COLO668 (cell line): ENCODE measurements around the gene MRPL52.
A peak's percentile ranks its signal among the peaks of the same experiment; 100 is the strongest.

ENCODE experiments used
- DNase-seq: peaks from one replicate; lab custom pipeline; 2025; ENCODE audit not compliant: unreplicated experiment; lab: John Stamatoyannopoulos, UW

The MRPL52 gene

GRCh38 chr14:22878271-22879246 lies 48.9 kb downstream of the MRPL52 start:
- no peak for DNase-seq

DNA sequence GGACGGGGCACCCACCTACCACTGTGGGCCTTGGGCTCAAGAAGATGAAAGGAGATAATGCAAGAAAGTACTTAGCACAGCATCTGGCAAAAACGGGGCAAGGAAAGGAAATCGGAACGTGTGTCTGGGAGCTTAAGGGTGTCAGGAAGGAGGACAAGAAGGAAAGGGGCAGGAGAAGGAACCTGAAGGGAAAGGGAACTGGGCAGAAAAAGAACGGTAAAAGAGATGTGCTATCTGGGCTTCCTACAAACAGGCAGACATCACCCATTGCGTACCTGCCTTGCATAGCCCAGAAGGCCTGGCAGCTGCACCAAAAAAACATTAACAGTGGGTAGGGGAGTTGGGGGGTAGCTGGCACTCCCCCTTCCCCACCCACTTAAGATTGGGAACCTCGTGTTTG lies 52.4 kb downstream of the MRPL52 start:
- no peak for DNase-seq

DNA sequence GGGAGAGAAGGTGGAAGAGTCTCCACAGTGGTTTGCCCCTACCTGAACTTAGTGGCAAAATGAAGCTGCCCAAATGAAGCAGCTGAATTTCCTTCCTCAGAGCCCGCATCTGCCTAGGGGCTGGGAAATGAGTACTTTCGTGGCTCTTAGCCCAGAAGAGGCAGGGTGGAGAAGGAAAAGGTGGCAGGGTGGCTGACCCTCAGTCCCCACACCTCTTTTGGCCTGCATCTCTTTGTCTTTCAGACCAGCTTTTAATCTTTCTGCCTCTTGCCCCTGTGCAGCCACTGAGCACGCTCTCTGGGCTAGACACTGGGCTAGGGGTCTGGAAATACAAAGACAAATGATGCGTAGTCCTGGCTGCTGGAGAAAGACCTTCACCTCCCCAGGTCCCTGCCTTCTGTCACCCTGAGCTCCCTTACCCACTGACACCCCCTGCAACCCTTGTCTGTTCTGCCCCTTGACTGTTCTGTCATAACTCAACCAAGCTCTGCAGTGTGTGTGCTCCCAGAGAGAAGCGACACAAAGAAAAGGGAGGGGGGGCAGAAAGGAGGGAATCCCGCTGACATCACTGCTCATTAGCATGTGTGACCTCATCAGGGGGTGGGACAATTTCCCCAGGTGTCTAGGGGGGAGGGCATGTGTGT lies 53.0 kb downstream of the MRPL52 start:
- peak; percentile 68 for DNase-seq

GRCh38 chr14:22883173-22883976 lies 53.7 kb downstream of the MRPL52 start, which contains the start of gene REM2:
TSS of gene REM2 (plus strand) at chr14:22883222. CDS start at chr14:22883288, 66 bp downstream.
- DNase-seq: peak; percentile 82

DNA sequence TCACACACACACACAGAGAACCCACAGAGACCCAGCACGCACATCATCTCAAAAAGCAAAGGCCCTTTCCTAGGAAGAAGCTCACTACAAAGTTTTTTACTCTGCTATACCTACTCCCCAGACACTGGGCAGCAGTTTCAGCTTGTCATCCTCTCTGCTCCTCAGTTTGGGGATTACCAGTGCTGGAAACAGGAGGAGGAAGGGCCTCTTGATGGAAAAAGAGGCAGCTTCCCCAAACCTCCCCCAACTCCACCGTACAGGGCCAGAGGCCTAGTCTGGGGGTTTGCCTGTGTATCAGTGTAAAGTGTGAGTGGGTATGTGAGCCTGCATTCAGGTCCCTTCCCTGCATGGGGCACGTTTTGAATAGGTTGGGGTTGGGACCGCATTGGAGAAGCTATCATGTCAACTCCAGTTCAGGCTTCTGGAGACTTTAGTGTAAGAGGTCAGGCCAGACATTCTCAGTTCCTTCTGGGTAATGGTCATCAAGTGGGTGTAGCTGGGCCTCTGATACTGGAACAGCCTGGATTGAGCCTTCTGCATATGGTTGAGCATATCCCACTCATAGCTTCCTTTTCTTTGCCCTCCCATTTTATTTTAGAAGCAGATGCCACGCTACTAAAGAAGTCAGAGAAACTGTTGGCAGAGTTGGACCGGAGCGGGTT lies 54.5 kb downstream of the MRPL52 start:
- no peak for DNase-seq
